ENCODE data around the gene UBE2C. TPM values are rescaled to one million over a fixed set of nuclear protein-coding genes. Genes with fewer than 3 reads are reported as not detected.

UBE2C gene
- 213 to 281 TPM (median 233 TPM) in 5 replicates for total RNA-seq (2022; extraction: Qiagen RNA extraction; ENCODE audit: low read depth)

DNA sequence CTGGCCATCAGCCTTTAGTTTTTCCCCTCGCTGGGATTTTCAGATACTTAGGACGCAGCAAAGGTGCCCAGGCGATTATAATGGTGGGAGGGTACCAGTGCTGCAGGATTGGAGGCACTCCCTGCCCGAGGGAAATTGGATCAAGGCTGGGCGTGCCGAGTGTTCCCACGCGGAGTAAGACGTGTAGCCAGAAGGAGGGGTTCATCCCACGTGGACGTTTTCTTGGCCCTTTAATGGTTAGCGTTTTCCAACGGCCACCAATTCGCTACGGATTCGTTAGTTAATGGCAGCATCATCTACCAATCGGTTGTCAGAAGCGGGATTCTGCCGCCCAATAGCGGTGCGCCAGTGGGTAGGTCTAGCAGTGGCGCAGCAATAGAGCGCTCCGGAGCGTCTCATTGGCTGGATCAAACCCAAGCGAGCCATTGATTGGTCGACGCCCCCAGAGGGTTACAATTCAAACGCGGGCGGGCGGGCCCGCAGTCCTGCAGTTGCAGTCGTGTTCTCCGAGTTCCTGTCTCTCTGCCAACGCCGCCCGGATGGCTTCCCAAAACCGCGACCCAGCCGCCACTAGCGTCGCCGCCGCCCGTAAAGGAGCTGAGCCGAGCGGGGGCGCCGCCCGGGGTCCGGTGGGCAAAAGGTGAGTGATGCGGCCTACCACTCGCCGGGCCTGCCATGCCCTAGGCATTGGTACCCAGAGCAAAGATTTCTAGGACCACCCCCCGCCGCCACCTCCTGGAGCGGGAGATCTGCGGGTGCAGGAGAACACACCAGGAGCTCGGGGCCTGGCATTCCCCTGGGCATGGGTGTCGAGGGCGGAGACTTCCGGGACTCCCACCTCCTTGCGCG is at the start of gene UBE2C:
TSS of gene UBE2C (plus strand) at position 488 of the 849 bp plus-strand sequence. CDS start at position 540, 52 bp downstream.

DNA sequence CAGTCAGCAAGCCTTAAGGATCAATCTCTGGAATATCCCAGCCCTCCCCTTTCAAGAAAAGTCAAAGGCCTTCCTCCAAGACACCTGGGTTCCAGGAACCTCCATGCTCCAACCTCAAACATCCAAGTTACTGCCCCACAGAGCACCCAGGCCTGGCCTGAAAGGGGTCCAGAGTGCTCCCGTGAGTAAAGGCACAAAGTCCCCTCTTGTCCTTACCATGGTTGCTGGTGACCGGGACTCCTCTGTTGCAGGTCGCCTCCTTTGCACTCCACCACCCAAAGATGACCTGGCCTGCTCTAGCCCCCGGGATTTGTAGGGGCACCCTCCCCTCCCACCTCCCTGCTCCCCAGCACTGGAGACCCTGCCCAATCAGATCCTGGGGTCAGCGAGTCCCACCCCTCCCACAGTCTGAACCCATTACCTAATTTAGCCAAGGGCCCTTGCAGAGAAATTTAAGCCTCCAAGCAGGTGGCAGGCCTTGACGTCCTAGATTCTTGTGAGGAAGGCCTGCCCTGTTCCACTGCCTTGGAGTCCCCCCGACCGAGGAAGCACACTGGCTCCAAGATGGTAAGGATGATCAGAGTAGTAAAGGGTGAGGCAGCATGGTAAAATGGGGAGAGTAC is 14.7 kb downstream of the UBE2C start, which contains the start of gene TNNC2:
TSS of gene TNNC2 (minus strand) at position 283 of the 623 bp plus-strand sequence. CDS start at position 219, 64 bp downstream.

DNA sequence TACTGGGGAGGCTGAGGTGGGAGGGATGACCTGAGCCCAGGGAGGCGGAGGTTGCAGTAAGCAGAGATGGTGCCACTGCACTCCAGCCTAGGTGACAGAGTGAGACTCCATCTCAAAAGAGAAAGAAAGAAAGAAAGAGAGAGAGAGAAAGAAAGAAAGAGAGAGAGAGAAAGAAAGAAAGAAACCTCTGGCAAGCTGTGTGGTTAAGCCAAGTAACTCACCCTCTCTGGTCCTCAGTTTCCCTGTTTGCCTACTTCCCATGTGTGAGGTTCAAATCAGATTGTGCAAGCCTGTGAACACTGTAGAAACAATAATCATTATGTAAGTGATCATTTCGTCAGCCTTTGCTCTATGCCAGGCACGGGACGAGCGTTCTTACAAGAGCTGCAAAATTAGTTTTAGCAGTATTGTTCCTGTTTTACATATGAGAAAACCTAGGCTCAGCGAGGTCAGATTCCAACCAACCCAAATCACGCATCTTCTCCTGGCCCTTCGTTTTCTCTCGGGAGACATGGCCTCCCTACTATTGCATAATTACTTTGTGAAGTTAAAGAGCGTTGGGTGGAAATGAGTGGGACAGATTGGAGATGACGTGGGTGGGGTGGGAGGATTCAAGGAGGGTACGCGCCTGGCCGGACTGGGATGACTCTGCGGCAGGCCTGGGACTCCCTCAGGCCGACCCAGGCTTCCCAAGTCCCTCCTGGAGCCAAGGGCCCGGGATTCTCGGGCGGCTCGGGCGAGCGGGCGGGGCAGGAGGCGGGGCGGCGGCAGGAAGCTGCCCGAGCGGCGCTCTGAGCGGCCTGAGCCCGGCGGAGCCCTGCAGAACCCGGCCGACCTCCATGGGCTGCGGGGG is 20.8 kb downstream of the UBE2C start, which contains the start of gene SNX21:
TSS of gene SNX21 (plus strand) at position 770 of the 853 bp plus-strand sequence. CDS start 121 bp downstream, outside the sequence.

DNA sequence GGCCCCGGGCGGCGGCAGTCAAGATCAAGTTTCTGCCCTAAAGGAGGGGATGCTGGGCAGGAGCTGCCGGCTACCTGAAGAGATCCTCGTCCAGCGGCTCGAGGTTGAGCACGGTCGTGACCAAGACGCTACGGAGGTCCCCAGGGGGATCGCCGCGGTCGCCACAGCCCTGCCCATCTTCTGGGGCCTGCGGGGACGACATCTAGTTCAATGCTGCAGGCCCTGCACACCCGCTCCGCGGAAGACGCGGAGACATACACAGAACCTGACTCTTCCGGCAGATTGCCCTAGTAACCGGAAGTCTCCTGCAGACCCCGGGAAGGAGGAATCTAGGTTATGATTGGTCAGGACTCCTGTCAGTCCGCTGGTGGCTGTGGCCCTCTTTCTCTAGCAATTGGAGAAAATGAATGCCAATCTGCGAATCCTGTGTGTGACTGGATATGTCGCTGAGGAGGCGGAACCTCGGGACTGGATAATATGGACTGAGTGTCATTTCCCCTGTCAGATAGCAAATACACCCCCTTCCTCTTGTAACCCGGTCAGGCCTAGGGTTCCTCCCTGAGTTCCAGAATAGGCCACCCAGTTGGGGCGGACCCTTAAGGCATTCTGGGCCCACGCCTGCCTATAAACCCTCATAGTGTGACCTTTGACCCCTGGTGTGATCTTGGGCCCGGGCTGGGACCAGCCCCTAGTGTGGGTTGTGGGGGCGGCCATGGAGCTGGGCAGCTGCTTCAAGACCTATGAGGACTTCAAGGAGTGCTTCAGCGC is 44.9 kb downstream of the UBE2C start, which contains the start of the genes ACOT8 and ZSWIM3:
TSS of gene ACOT8 (minus strand) at position 279 of the 768 bp plus-strand sequence. CDS start at position 202, 77 bp downstream.
TSS of gene ZSWIM3 (plus strand) at position 501 of the 768 bp plus-strand sequence. CDS start at position 713, 212 bp downstream.

Other genes with a start within 250 kb of the UBE2C start
- not detected in 5 replicates for gene WFDC8, start 233.4 kb upstream of the UBE2C start, total RNA-seq (2022; extraction: Qiagen RNA extraction; ENCODE audit: low read depth)
- not detected in 5 replicates for gene WFDC10A, start 182.9 kb upstream of the UBE2C start, total RNA-seq (2022; extraction: Qiagen RNA extraction; ENCODE audit: low read depth)
- not detected in 5 replicates for gene WFDC9, start 181.4 kb upstream of the UBE2C start, total RNA-seq (2022; extraction: Qiagen RNA extraction; ENCODE audit: low read depth)
- not detected in 5 replicates for gene WFDC11, start 142.4 kb upstream of the UBE2C start, total RNA-seq (2022; extraction: Qiagen RNA extraction; ENCODE audit: low read depth)
- gene WFDC13, start 110.6 kb upstream of the UBE2C start, total RNA-seq (2022; extraction: Qiagen RNA extraction; ENCODE audit: low read depth) = not detected in 5 replicates
- not detected in 5 replicates for gene WFDC10B, start 107.6 kb upstream of the UBE2C start, total RNA-seq (2022; extraction: Qiagen RNA extraction; ENCODE audit: low read depth)
- gene SPINT4, start 90.3 kb upstream of the UBE2C start, total RNA-seq (2022; extraction: Qiagen RNA extraction; ENCODE audit: low read depth) = not detected in 5 replicates
- not detected in 5 replicates for gene WFDC3, start 20.8 kb upstream of the UBE2C start, total RNA-seq (2022; extraction: Qiagen RNA extraction; ENCODE audit: low read depth)
- gene DNTTIP1, start 20.7 kb upstream of the UBE2C start, total RNA-seq (2022; extraction: Qiagen RNA extraction; ENCODE audit: low read depth) = 33.0 to 35.3 TPM (median 35.0 TPM) in 5 replicates
- gene TNNC2, start 14.7 kb downstream of the UBE2C start, total RNA-seq (2022; extraction: Qiagen RNA extraction; ENCODE audit: low read depth) = not detected in 5 replicates
- gene SNX21, start 21.2 kb downstream of the UBE2C start, total RNA-seq (2022; extraction: Qiagen RNA extraction; ENCODE audit: low read depth) = 6.9 to 12.6 TPM (median 11.5 TPM) in 5 replicates
- 11.6 to 22.7 TPM (median 19.3 TPM) in 5 replicates for gene ACOT8, start 44.7 kb downstream of the UBE2C start, total RNA-seq (2022; extraction: Qiagen RNA extraction; ENCODE audit: low read depth)
- gene ZSWIM3, start 45.0 kb downstream of the UBE2C start, total RNA-seq (2022; extraction: Qiagen RNA extraction; ENCODE audit: low read depth) = 1.4 to 1.9 TPM (median 1.7 TPM) in 5 replicates
- 4.5 to 6.4 TPM (median 5.2 TPM) in 5 replicates for gene ZSWIM1, start 68.6 kb downstream of the UBE2C start, total RNA-seq (2022; extraction: Qiagen RNA extraction; ENCODE audit: low read depth)
- gene SPATA25, start 75.0 kb downstream of the UBE2C start, total RNA-seq (2022; extraction: Qiagen RNA extraction; ENCODE audit: low read depth) = 0.39 to 0.89 TPM (median 0.85 TPM) in 4 of 5 replicates, not detected in the other
- 0.79 to 1.5 TPM (median 0.94 TPM) in 5 replicates for gene NEURL2, start 78.6 kb downstream of the UBE2C start, total RNA-seq (2022; extraction: Qiagen RNA extraction; ENCODE audit: low read depth)
- 80.5 to 129 TPM (median 114 TPM) in 5 replicates for gene CTSA, start 78.7 kb downstream of the UBE2C start, total RNA-seq (2022; extraction: Qiagen RNA extraction; ENCODE audit: low read depth)
- 1.3 to 2.2 TPM (median 1.5 TPM) in 5 replicates for gene PLTP, start 99.5 kb downstream of the UBE2C start, total RNA-seq (2022; extraction: Qiagen RNA extraction; ENCODE audit: low read depth)
- 19.8 to 36.7 TPM (median 33.6 TPM) in 5 replicates for gene PCIF1, start 122.0 kb downstream of the UBE2C start, total RNA-seq (2022; extraction: Qiagen RNA extraction; ENCODE audit: low read depth)
- 6.3 to 10.5 TPM (median 9.8 TPM) in 5 replicates for gene ZNF335, start 159.6 kb downstream of the UBE2C start, total RNA-seq (2022; extraction: Qiagen RNA extraction; ENCODE audit: low read depth)
- gene MMP9, start 196.3 kb downstream of the UBE2C start, total RNA-seq (2022; extraction: Qiagen RNA extraction; ENCODE audit: low read depth) = 0.22 to 0.81 TPM (median 0.60 TPM) in 5 replicates
- gene SLC12A5, start 216.6 kb downstream of the UBE2C start, total RNA-seq (2022; extraction: Qiagen RNA extraction; ENCODE audit: low read depth) = 12.2 to 17.7 TPM (median 14.1 TPM) in 5 replicates